Stimulated activated CD8-positive, alpha-beta memory T cell treated with anti-CD3 and anti-CD28 coated beads, Interleukin-4, amount 100 ng/mL, for 4 hours (primary cell): ENCODE measurements around the gene CALD1.

ENCODE experiments used
- DNase-seq, 2 donors: peaks; one replicate each; pipeline ENCODE4 v3.0.0-alpha.2; 2020; ENCODE audit warnings: low read depth in 2 of 2, low spot score in 1 of 2

CALD1 gene

DNA sequence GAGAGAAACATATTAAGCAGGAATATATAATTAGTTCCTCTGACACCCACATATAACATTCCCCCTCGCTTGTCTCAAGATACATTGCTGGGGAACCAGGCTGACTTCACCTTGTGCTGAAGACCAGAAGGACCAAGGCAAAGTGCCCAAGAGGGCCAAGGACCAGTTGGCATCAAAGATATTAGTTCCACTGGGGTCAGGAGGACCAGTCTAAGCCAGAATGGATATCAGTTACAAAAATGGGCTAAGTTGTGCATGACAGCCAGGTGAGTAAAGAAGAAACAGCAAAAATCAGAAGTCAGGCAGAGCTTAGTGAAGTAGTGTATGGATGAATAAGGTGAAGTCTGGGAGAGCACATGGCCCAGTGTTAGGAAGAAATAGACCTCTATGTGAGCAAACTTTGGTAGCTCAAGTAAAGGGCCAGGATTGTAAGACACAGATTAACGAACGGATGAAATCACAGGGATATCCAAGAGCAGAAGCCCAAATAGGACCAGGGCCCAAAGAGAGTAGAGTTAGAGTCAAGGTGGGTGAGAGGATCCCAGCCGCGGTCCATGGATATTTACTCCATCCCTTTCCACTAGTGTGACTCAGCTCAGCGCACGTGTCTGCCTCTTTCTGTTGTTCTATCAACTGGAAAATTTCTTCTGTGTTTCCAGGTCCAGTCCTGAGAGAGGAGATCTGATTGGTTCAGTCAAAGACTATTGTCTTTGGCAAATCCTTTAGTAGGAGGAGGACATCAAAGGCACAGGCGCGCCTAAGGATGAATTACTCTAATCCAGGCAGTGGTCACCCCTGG lies 5.0 kb downstream of the CALD1 start:
- no peak for DNase-seq

DNA sequence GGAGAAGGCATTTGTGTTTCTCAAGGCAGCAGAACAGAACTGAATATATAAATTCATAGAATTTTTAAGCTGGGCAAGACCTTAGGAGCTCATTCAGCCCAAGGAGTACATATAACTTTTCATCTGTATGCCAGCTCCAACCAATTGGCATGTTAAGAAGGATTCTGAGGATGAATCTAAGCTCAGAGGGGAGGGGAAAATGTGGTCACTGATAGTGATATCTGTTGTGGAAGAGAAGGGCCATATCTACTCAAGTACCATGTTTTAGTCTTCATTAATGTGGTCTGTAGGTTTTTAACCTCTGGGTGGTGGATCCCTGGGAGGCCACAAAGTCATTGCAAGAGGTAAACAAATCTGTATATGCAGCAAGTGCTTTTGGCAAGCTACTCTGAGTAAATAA lies 6.4 kb downstream of the CALD1 start:
- DNase-seq, result no peak

DNA sequence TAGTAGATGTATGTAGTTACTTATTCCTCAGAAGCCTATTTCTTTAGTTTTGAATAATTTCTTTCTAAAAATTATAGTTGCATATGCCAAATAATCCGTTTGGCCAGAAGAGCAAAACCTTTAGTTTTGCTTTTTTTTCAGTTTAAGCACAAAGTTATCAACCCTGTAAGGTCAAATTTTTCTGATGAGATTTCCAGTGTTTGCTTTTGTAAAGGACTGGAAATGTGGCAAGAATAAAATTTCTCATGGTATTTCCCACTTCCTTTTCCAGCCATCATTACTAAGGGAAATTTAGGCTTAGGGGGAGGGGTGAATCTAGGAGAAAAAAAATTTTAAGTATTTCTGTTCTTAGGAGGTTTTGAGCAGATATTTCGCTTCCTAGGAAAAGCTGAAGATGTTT lies 7.6 kb downstream of the CALD1 start:
- DNase-seq, result no peak

DNA sequence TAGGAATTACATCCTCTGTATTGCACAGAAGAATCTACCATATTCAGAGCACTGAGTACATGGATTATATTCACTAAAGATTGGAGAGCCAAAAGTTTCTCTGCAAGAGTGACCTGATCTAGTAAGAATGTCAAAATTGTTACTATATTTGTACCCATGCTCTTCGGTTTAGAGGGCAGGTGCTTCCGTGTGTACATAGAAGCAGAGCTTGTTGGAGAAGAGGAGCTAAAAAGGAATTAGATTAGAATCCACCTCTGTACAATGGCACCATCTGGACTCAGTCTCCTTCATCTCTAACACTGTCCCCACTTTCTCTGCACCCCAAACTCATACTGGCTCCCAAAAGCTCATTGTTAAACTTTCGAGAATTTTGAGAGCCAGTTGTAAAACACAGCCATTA lies 8.3 kb downstream of the CALD1 start:
- DNase-seq, result no peak

DNA sequence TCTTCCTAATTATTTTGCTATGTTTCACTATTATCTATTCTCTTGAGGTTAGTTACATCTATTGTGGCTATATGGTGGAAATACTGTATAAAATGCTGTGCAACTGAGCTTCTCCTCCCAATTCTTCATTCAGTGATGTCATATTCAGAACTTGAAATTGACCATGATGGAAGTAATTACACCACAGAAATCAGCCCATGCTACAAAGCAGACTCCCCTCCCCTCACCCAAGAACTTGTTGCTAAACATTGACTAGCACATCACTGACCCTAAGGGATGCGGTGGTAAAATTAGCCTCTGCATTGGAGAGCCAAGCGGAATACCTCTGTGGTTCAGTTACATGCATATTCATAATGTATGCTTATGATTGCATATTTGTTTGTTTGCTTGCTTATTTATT lies 8.8 kb downstream of the CALD1 start:
- no peak for DNase-seq

DNA sequence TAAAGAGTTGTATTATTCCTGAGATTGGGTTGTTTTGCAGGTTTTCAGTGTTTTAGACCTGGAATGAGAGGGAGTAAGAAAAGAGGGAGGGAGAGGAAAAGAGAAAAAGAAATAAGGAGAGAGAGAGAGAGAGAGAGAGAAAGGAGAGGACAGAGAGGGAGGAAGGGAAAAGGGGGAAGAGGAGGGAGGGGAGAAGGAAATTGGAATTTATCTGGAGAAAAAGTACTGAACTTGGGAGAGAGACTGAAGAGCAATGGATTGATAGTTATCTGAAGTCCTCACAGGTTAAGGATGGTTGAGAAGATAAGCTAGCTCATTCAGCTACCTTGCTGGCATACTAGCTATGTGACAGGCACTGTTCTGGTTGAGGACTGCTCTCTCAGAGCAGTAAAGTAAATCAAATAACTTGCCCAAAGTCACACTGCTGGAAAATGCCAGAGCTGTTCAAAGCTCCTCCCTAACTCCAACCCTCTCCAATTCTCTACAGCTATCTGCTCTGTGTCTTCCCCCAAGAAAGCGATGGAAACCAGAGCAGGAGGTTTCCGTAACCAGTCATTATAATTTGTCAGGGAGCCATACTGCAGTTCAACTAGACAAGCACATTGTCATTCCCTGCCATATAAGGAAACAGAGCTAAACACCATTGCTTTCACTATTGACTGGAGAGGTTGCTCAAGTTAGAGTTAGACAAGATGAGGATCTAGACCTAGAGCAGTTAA lies 10.7 kb downstream of the CALD1 start:
- no peak for DNase-seq

DNA sequence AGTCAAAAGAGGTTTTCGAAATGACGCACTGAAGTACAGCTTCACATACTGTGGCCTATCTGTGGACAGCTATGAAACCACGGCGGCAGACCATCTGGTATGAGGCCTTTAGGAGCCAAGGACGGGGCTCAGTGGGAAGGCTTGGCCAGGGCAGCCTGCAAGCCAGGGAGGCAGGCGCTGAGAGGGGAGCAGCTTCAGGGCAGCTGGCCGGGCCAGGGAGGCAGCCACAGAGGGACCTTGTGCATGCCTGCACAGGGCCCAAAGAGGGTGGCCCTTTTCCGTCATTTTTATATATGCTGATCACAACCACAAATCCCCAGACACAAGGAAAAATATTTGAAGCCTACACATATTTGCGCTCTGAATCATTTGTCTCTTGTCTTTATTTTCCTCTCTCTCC lies 13.5 kb downstream of the CALD1 start:
- DNase-seq, result no peak

DNA sequence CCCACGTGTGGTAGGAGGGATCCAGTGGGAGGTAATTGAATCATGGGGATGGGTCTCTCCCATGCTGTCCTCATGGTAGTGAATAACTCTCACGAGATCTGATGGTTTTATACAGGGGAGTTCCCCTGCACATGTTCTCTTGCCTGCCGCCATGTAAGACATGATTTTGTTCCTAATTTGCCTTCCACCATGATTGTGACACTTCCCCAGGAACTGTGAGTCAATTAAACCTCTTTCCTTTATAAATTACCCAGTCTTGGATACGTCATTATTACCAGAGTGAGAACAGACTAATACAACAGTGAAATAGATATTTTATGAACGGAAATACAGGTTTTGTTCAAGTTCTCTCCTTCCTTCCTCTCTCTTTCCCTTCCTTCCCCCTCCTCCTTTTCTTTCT lies 15.8 kb downstream of the CALD1 start:
- no peak for DNase-seq

DNA sequence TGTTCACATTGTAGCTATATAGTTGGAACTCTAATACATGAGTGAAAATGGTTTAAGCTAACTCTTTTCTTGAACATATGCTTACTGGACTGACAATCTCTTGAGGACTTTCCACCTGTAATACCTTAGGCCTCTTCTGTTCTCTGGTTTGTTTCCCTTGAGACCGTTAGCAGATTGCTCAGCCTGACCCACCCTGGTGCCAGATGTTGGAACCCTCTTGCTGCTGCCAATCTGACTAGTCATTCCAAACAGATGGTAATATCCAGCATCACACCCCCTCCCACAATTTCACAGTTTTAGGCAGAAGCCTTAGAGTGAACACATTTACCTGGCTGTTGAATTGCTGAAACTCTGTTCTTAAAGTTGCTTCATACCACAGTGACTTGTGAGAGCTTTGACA lies 18.7 kb downstream of the CALD1 start:
- DNase-seq, result no peak

DNA sequence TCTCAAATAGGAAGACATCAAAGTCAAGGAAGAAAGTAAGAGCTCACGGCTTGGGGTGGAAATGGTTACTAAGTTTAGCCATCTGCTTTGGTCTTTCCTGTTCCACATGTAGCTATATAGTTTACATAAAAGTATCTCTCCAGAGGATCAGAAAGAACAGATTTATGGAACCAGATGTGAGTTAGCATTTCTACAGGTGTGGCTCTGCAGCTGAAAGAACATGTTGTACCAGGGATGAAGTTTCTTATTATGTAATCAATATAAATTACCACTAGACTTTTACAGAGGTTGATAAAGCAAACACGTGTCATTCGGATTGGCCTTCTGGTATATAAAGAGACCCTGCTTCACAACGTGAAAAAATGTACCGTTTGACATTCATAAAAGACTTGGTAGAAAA lies 19.9 kb downstream of the CALD1 start:
- DNase-seq, result no peak

DNA sequence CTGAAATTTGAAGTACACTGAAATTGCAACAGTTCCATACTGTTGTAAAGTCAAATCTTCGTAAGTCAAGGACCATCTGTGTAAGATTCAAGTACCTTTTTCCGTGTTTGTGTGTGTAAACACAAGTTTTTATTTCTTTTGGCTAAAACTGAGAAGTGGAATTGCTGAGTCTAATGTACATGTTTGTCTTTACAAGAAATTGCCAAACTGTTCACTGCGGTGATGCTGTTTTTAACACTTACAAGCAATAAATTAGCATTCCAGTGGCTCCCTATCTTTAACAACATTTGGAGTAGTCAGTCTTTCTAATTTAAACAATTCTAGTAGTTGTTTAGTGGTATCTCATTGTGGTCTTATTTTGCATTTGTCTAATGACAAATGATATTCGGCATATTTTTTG lies 23.3 kb downstream of the CALD1 start:
- DNase-seq, result no peak

DNA sequence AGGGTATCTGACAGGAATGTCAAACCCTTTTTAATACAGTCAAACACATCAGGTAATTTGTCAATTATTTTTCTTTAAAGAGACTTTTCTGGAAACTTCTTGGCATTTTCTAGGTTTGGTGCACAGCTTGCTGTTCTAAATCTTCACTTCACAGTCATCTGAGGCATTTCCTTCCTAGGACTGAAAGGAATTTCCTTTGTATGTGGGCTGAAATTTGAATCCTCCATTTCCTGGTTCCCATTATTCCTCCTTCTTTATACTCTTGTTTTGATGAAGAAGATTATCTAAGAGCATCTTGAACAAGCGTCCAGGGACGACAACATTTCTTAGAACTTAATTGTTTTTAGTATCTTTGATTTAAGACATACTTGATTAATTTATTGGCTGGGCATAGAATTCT lies 24.9 kb downstream of the CALD1 start:
- no peak for DNase-seq

DNA sequence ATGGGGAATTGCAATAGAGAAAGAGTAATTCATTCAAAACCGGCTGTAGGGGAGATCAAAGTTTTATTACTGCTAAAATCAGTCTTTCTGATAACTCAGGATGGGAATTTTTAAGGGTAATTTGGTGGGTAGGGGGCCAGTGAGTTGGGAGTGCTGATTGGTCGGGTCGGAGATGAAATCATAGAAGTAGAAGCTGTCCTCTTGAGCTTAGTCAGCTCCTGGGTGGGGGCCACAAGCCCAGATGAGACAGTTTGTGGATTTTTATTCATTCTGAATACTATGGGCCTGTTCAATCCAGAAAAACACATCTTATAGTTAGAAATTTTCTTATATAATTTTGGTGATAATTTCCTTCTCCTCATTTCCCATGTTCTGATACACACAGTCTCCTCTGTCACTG lies 25.4 kb downstream of the CALD1 start:
- no peak for DNase-seq

DNA sequence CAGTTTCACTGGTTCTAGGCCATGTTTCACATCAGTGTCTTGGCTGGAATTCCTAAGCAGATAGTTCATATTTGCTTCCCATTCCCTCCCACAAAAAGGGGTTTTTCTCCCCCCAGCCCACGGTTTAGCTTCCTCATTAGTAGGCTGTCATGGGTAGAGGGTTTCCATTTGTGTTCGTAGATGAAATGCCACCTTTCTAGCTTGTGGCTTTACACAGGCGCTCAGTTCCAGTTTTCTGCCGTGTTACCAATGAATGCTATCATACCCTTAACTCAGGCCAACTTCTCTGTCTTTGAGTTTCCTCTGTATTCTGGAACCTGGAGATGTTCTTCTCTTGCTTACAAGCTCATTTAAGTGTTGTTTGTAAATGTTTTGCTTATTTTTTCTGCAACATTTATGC lies 26.8 kb downstream of the CALD1 start:
- no peak for DNase-seq

DNA sequence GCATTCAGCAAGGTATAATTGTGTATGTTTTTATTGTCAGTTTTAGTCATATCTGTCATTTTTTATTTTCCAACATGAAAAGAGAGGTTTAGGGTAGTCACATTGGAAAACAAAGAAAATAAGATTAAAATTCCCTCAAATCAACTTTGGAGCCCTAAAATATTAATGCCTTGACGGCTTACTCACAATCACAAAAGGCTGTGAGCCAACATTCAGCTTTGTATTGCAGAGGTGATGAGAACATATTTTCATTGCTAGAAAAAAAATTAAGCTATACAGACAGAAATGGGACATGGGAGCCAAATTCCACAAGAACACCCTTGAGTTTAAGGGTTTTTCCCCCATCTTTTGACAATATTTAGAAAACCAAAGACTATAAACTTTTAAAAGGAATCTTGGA lies 30.2 kb downstream of the CALD1 start:
- DNase-seq, result no peak

DNA sequence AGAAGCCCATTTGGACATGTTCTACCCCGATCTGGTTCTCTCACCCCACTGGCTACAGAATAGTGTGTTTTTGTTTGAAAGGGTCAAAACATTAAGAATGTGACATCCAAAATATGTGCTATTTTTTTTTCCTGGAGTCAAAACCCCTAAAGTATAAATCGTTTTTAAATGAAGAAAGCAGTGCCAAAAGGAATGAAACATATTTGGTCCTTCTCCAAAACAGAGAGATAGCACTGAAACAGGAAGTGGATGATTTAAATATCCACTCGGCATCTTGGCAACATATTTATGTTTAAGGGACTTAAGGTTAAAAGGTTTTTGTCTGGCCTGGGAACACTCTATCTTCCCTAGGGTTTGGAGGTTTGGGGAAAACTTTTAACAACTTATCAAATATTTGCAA lies 32.3 kb downstream of the CALD1 start:
- DNase-seq, result no peak

DNA sequence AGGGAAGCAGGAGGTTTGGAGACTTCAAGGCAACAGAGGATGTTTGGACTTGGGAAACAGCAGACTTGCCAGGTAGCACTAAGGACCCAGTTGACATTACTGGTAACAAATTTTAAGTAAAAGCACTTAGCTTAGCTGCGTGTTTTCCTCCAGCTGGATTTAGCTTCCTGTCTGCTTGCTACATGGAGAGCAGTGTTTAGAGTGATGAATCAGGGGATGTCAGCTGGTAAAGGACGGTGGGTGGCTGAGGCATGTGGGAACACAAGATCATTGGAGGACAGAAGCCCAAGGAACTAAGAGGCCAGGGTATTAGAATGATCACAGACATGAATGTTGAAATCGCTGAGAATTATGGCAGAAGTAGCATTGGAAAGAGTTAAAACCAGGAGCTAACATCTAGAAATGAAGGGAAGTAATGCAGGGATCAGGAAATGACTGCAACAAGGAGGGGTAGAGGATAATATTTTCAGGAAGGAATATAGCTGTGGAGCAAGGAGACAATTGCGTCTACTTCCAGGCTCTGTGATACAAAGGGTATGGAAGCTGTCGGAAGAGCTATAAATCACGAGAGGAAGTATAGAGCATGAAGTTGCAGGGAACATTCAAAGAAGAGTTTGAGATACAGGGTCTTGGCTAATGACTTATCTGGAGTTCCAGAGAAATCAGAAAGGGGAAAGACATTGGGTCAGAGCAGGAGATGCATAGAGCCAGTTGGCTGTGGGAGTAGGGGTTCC lies 34.4 kb downstream of the CALD1 start:
- DNase-seq, result no peak

DNA sequence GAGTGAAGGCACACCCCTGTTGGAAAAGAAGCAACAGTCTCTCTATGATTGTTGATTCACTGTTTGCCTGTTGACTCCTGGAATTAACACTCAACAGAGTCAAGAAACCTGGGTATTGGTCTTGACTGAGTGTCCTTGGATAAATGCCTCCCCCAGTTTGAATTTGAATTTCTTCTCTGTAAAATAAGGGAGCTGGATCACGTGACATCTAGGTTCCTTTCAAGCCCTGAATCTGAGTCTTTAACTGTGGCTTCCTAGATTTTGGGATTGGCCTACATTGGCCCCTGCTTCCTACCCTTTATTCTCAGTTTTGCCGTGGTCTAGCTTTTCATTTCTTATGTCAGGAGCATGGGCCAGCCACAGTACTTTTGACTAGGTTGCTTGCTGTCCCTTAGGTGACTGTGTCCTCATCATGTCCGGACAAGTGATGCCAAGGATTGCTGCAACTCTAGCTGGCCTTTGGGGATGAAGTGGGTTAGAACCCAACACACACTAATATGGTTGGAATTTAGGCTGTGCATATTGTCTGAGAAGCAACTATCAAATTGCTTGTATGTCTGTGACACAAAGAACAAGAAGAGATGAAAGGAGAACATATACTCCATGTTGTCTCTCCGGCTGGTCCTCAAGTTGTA lies 35.4 kb downstream of the CALD1 start:
- DNase-seq, result no peak

DNA sequence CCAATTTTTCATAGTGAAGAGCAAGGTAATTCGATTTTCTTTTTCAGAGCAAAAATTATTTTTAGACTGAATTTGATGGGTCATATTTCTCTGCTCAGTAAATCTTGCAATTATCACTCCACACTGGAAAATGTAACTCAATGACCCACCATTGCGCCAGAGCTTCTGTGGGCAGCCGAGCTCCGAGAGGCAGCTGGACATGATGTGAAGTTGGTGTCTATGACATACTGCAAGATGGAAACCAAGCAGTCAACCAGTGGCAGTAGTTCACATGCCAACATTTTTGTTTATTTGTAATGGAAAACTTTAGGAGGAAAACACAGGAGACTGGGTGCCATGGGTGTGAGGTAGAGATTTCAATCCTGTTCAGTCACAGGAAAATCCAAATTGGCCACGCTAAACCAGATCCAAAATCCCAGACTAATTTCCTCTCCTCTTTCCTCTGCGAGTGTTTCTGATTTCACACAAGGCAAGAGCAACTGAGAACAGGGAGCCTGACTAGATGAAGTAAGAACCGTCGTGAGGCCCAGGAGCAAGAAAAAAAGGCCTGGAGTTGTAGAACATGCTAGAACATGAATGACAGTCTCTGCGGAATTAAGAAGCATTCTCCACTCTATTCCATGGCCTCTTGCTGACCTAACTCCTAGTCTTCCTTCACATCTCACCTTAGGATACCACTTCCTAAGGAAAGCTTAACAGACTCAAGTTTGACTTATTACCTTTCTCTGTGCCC lies 39.3 kb downstream of the CALD1 start:
- DNase-seq, result no peak

DNA sequence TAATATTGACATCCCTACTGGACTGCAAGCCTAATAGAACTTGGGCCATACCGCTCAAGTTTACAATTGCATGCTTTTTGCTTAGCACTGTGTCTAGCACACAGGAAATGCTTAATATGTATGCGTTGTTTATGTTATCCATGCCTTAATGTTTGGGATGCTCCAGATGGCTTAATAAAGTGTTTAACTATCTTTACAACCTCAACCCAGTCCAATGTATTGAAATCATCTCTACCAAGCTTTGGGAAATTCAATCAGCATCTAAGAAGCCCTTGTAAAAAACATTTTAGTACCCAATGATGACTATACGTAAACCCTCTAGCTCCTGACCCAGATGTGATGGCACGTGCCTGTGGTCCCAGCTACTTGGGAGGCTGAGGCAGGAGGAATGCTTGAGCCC lies 40.0 kb downstream of the CALD1 start:
- no peak for DNase-seq

DNA sequence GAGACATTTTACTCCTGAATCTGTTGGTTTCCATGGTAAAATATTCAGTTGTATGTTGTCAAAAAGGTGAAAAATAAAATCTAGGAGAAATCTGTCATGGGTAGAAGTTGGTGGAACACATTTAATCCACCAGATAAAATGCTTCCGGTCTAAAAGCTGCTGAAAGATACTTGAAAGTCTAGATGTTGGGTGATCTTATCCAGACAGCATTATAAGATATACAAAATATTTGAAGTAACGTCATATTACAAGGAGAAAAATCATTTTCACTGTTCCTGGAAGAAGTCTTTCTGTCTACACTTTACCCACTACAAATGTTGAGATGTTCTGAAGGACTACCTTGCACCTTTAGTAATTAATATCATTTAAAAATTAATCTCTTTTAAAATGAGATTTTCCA lies 40.9 kb downstream of the CALD1 start:
- no peak for DNase-seq
